Measurements from ENCODE around the gene INHA.

The INHA gene

DNA sequence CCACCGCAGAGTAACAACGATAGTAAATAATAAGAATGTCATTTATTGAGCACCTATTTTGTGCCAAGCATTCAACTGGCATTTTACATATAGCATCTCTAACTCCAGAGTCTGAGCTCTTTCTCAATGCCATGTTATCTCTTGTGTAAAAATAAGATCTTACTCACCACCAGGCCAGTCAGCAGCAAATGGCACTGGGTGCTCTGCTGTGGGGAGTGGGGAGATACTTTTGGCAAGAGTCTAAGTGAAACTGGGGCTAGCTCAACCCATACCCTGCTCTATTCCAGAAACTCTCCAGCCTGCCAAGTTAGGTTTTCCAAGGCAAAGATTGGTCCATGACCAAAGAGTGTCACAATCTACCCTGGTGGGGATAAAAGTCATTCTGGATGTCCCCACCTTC, 50.4 kb downstream of the INHA start:
- no peaks in the 10 kb centered on the region for H3K9me3 Mint-ChIP-seq
- no peak overlapping the region for H3K4me3 Mint-ChIP-seq
- TF ChIP-seq, protein P1, sequence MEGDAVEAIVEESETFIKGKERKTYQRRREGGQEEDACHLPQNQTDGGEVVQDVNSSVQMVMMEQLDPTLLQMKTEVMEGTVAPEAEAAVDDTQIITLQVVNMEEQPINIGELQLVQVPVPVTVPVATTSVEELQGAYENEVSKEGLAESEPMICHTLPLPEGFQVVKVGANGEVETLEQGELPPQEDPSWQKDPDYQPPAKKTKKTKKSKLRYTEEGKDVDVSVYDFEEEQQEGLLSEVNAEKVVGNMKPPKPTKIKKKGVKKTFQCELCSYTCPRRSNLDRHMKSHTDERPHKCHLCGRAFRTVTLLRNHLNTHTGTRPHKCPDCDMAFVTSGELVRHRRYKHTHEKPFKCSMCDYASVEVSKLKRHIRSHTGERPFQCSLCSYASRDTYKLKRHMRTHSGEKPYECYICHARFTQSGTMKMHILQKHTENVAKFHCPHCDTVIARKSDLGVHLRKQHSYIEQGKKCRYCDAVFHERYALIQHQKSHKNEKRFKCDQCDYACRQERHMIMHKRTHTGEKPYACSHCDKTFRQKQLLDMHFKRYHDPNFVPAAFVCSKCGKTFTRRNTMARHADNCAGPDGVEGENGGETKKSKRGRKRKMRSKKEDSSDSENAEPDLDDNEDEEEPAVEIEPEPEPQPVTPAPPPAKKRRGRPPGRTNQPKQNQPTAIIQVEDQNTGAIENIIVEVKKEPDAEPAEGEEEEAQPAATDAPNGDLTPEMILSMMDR (IDR thresholded peaks at IDR 0.05; ENCODE audit: unreplicated experiment in 3 of 3) = no peak
- H3K27ac Mint-ChIP-seq = no peak overlapping the region
- H3K36me3 Mint-ChIP-seq (ENCODE audit: low read depth) = no peaks in the 10 kb centered on the region
- peaks cover 30% of the 10 kb centered on the region for H3K27me3 Mint-ChIP-seq (ENCODE audit: low read depth)
- H3K4me1 Mint-ChIP-seq = peaks cover 20% of the 10 kb centered on the region

DNA sequence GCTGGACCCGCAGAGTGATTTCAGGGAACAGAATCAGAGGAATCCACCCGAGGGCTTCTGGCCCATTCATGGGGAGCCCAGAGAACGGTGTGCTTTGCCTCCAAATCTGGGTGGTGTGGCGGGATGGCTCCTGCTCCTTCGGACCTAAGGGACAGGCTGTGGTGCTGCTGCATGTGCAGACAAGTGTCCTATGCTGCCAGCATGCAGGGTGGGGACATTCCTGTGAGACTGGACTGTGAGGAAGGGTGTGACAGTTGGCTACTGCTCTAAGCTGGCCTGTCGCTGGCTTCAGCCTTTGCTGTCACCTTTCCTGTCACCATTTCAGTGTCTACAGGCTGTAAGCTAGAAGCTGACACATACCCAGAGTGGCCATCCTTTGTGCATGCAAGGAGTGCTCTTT, 52.5 kb downstream of the INHA start:
- peak overlapping the region in 2 of 3 experiments; percentile 13 to 22 for H3K4me3 Mint-ChIP-seq
- no peaks in the 10 kb centered on the region for H3K9me3 Mint-ChIP-seq
- TF ChIP-seq, protein P1 (IDR thresholded peaks at IDR 0.05; ENCODE audit: unreplicated experiment in 3 of 3) = no peak
- H3K27ac Mint-ChIP-seq = no peak overlapping the region
- H3K4me1 Mint-ChIP-seq = peaks cover 20% of the 10 kb centered on the region
- no peaks in the 10 kb centered on the region for H3K36me3 Mint-ChIP-seq (ENCODE audit: low read depth)
- H3K27me3 Mint-ChIP-seq (ENCODE audit: low read depth) = peaks cover 30% of the 10 kb centered on the region

DNA sequence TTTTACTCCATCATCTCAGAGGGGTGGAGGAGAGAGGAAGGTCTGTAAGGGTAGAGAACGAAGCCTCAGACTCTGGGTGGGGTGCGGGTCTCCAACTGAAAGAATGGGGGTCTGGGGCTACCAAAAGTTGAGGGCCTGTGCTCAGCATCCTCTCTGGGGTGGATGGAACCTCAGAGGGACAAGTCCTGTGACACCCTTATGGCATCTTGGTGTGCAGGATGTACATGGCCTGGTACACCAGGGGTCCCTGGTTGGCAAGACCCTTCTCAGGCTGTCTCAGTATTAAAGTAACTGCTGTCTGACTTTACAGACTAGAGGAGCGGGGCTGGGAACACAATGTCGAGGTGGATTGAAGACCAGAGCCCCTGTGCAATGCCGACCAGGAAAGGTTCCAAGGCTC, 53.1 kb downstream of the INHA start:
- Mint-ChIP-seq H3K4me3 (peak overlapping the region; percentile 22 to 56 (median 27)), H3K4me1 (peaks cover 20% of the 10 kb centered on the region), H3K9me3 (no peaks in the 10 kb centered on the region), H3K27ac (no peak overlapping the region), H3K27me3 (ENCODE audit: low read depth) (peaks cover 30% of the 10 kb centered on the region), H3K36me3 (ENCODE audit: low read depth) (no peaks in the 10 kb centered on the region)
- TF ChIP-seq, protein P1 (IDR thresholded peaks at IDR 0.05; ENCODE audit: unreplicated experiment in 3 of 3) = no peak

All from nephron (organoid).